ENCODE measurements around the gene KIF15.

GRCh38 chr3:44762170-44762677, 630 bp downstream of the KIF15 start:
- TF ChIP-seq POLR2A (IDR thresholded peaks at IDR 0.05) (no peak), CTCF (IDR thresholded peaks at IDR 0.05) (no peak)

Measured in vagina (tissue), 2 donors.